IMR-90 (cell line): Measurements from ENCODE around the gene RAPGEF1. TPM values are rescaled to one million over a fixed set of nuclear protein-coding genes. Genes with fewer than 3 reads are reported as not detected.

Experiments
- ATAC-seq: fragments of 200-7000 bp; cut with Tn5 transposase; 2 replicates; pipeline ENCODE4 v1.9.1; 2020; ENCODE audit warnings: low read depth, mild to moderate bottlenecking, moderate library complexity
- BruUV-seq: library from RNA; stranded (reverse); fragments of 400-500 nt; replicated peaks from 2 replicates; lab custom pipeline; 2021; lab: Mats Ljungman, UMichigan
- CTCF ChIA-PET: fragments of 300-600 bp; formaldehyde crosslinking; extraction: SDS; loops from one replicate; lab custom pipeline; 2021; ENCODE audit warnings: antibody characterized with exemption; lab: Yijun Ruan, JAX
- POLR2A ChIA-PET: fragments of 300-600 bp; sonication (Branson Sonifier 250); formaldehyde crosslinking; loops from one replicate; lab custom pipeline; 2022; ENCODE audit warnings: antibody characterized with exemption; ENCODE audit not compliant: unreplicated experiment; lab: Charles Lee
- DNase-seq: peaks from one replicate; pipeline ENCODE4 v3.0.0; 2013
- H2AFZ ChIP-seq: replicated peaks from 2 replicates; pipeline ENCODE3; 2013; ENCODE audit warnings: low read length, mild to moderate bottlenecking; ENCODE audit not compliant: poor library complexity
- H2AK5ac ChIP-seq: 2 replicates; pipeline ENCODE4 v1.6.1; 2013; ENCODE audit warnings: low read depth, low read length, inconsistent platforms
- H2AK9ac ChIP-seq: replicated peaks from 2 replicates; pipeline ENCODE3; 2013; ENCODE audit warnings: mild to moderate bottlenecking, low read depth, low read length, moderate library complexity; ENCODE audit not compliant: poor library complexity
- H2BK120ac ChIP-seq: 2 replicates; pipeline ENCODE4 v1.6.1; 2013; ENCODE audit warnings: low read depth, low read length, inconsistent platforms
- H2BK15ac ChIP-seq: 3 replicates; pipeline ENCODE4 v1.6.1; 2013; ENCODE audit warnings: low read depth, low read length, inconsistent platforms
- H2BK20ac ChIP-seq: 2 replicates; pipeline ENCODE4 v1.6.1; 2013; ENCODE audit warnings: low read depth, mild to moderate bottlenecking, inconsistent platforms, low read length, moderate library complexity
- H2BK5ac ChIP-seq: 2 replicates; pipeline ENCODE4 v1.6.1; 2013; ENCODE audit warnings: mild to moderate bottlenecking, low read depth, low read length, inconsistent platforms; ENCODE audit not compliant: poor library complexity, severe bottlenecking
- H3K14ac ChIP-seq: replicated peaks from 2 replicates; pipeline ENCODE4 v1.6.1; 2013; ENCODE audit warnings: low read depth, low read length, inconsistent platforms
- H3K18ac ChIP-seq: 2 replicates; pipeline ENCODE4 v1.6.1; 2013; ENCODE audit warnings: low read depth, low read length, control low read depth
- H3K23ac ChIP-seq: 2 replicates; pipeline ENCODE4 v1.6.1; 2013; ENCODE audit warnings: low read depth, low read length, inconsistent platforms
- H3K27ac ChIP-seq: 2 replicates; pipeline ENCODE4 v1.5.1; 2013; ENCODE audit warnings: mild to moderate bottlenecking, control low read depth, low read length; ENCODE audit not compliant: insufficient read depth
- H3K27me3 ChIP-seq: 2 replicates; pipeline ENCODE4 v1.6.1; 2013; ENCODE audit warnings: low read length; ENCODE audit not compliant: control insufficient read depth, insufficient read depth
- H3K36me3 ChIP-seq: 2 replicates; pipeline ENCODE4 v1.6.1; 2013; ENCODE audit warnings: low read length, mixed read lengths; ENCODE audit not compliant: control insufficient read depth, insufficient read depth
- H3K4ac ChIP-seq: 2 replicates; pipeline ENCODE4 v1.6.1; 2013; ENCODE audit warnings: low read depth, low read length, inconsistent platforms
- H3K4me1 ChIP-seq: 2 replicates; pipeline ENCODE4 v1.6.1; 2013; ENCODE audit warnings: low read length, mixed read lengths; ENCODE audit not compliant: control insufficient read depth, insufficient read depth
- H3K4me2 ChIP-seq: 2 replicates; pipeline ENCODE4 v1.6.1; 2013; ENCODE audit warnings: low read depth, mild to moderate bottlenecking, control low read depth, low read length, moderate library complexity
- H3K4me3 ChIP-seq: 2 replicates; pipeline ENCODE4 v1.5.1; 2013; ENCODE audit warnings: low read depth, mild to moderate bottlenecking, control low read depth, low read length, moderate library complexity; ENCODE audit not compliant: insufficient read depth
- H3K56ac ChIP-seq: 2 replicates; pipeline ENCODE4 v1.6.1; 2013; ENCODE audit warnings: low read length, inconsistent platforms; ENCODE audit not compliant: insufficient read depth; ENCODE audit errors: extremely low read depth
- H3K79me1 ChIP-seq, 2 experiments: 2 replicates each; pipeline ENCODE4 v1.6.1; 2013; ENCODE audit warnings: low read length in 2 of 2, inconsistent platforms in 1 of 2, low read depth in 1 of 2
- H3K9ac ChIP-seq: 2 replicates; pipeline ENCODE4 v1.6.1; 2013; ENCODE audit warnings: low read depth, low read length, control low read depth
- H3K9me1 ChIP-seq: 2 replicates; pipeline ENCODE4 v1.6.1; 2013; ENCODE audit warnings: low read length, inconsistent platforms; ENCODE audit not compliant: insufficient read depth
- H3K9me3 ChIP-seq: 2 replicates; pipeline ENCODE4 v1.6.1; 2013; ENCODE audit warnings: low read length; ENCODE audit not compliant: control insufficient read depth, insufficient read depth
- H4K20me1 ChIP-seq: 2 replicates; pipeline ENCODE4 v1.6.1; 2013; ENCODE audit warnings: low read length, inconsistent platforms; ENCODE audit not compliant: insufficient read depth
- H4K5ac ChIP-seq: 2 replicates; pipeline ENCODE4 v1.6.1; 2013; ENCODE audit warnings: mild to moderate bottlenecking, low read depth, low read length, control low read depth
- H4K8ac ChIP-seq, 2 experiments: 2 replicates each; pipeline ENCODE4 v1.6.1; 2013; ENCODE audit warnings: low read depth in 2 of 2, low read length in 2 of 2, control low read depth in 1 of 2, inconsistent platforms in 1 of 2
- H4K91ac ChIP-seq: 2 replicates; pipeline ENCODE4 v1.6.1; 2013; ENCODE audit warnings: low read depth, low read length, inconsistent platforms; ENCODE audit not compliant: insufficient read depth
- MAFK ChIP-seq: IDR thresholded peaks from 2 replicates; pipeline ENCODE4 v1.6.1; 2012; ENCODE audit warnings: low read depth, low read length, improper control_type of control experiment
- RAD21 ChIP-seq: IDR thresholded peaks from 2 replicates; pipeline ENCODE4 v1.6.1; 2012; ENCODE audit warnings: low read length, improper control_type of control experiment
- RCOR1 ChIP-seq: IDR thresholded peaks from 2 replicates; pipeline ENCODE4 v1.6.1; 2012; ENCODE audit warnings: mild to moderate bottlenecking, low read length, improper control_type of control experiment; ENCODE audit not compliant: insufficient replicate concordance
- WGBS, 2 experiments: methylation state at CpG; one replicate each; pipeline versions ENCODE4 v1.1.5 to v1.1.7; 2013; ENCODE audit warnings: missing lambda C conversion rate in 2 of 2; ENCODE audit not compliant: insufficient read length in 1 of 2; ENCODE audit errors: extremely low coverage in 2 of 2; 5-methylcytosine and 5-hydroxymethylcytosine counted together
- dilution Hi-C: fragments of 300-500 bp; cut with HindIII; formaldehyde crosslinking; loops from one replicate; pipeline ENCODE4 v1.14.3; 2018; ENCODE audit warnings: low sequenced_read_pairs; ENCODE audit not compliant: unreplicated experiment
- in situ Hi-C: fragments of 300-500 bp; cut with MboI; formaldehyde crosslinking; loops from 3 replicates; pipeline ENCODE4 v1.14.3; 2019; ENCODE audit warnings: low sequenced_read_pairs, inconsistent platforms, mixed read lengths
- intact Hi-C: fragments of 100-400 bp; cut with micrococcal nuclease; formaldehyde crosslinking; loops from 2 replicates; pipeline ENCODE4 v1.10.0; 2022
- polyA plus RNA-seq, 3 experiments: library from polyadenylated mRNA; depleted of rRNA; stranded (reverse); fragments of >200 nt; gene quantifications; 2 replicates each; pipeline ENCODE4 v1.2.3, GENCODE V29; 2012; ENCODE audit warnings: low replicate concordance in 1 of 3
- total RNA-seq: library from RNA; depleted of rRNA; stranded (reverse); fragments of >200 nt; gene quantifications from 2 replicates; pipeline ENCODE4 v1.2.3, GENCODE V29; 2012

RAPGEF1 gene
- total and polyA plus RNA-seq, 2 of the 4 experiments (the other 2 are of a cell fraction) = 13.1 to 22.3 TPM

DNA sequence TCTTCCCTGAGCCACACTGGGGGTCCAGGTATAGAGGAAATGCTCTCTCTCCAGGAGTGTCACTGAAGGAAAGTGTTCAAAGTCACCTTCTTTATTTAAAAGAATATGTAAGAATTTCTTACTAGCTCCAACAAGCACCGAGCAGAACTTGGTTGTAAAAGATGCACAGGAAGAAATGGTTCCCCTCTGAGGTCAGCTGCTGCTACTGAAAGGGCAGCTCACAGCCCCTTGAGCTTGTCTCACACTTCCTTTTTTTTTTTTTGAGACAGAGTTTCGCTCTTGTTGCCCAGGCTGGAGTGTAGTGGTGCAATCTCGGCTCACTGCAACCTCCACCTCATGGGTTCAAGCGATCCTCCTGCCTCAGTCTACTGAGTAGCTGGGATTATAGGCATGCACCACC is 117.4 kb downstream of the RAPGEF1 start:
- Histone ChIP-seq H3K4me2 (no peak overlapping the region), H2BK15ac (no peak overlapping the region), H3K9me1 (peaks cover 29% of the 10 kb centered on the region), H4K8ac (no peak overlapping the region), H3K27ac (no peak overlapping the region), H3K4me3 (no peak overlapping the region), H3K14ac (no peak overlapping the region), H3K79me1 (peaks cover 3 to 8% of the 10 kb centered on the region in 2 experiments; a peak in 1 of 4 replicates), H3K4me1 (peaks cover 8% of the 10 kb centered on the region), H3K18ac (no peak overlapping the region), H2BK20ac (no peak overlapping the region), H4K91ac (no peak overlapping the region), H3K27me3 (no peaks in the 10 kb centered on the region), H2BK120ac (no peak overlapping the region), H2AK5ac (no peak overlapping the region), H4K5ac (no peak overlapping the region), H4K20me1 (0 out of 2 replicates have a peak, but pooled peaks cover 5% of the 10 kb centered on the region), H2AK9ac (no peak overlapping the region), H3K56ac (no peak overlapping the region), H3K4ac (no peak overlapping the region), H3K36me3 (peaks cover 51% of the 10 kb centered on the region), H3K9me3 (no peaks in the 10 kb centered on the region), H2BK5ac (no peak overlapping the region), H3K9ac (no peak overlapping the region), H3K23ac (no peak overlapping the region), H2AFZ (no peak overlapping the region)
- DNase-seq (no peak), ATAC-seq (no peak)
- in situ Hi-C loops (no loop called here), dilution Hi-C loops (no loop called here), intact Hi-C loops (no loop called here)
- no peak for TF ChIP-seq RCOR1
- TF ChIP-seq RAD21 = no peak
- no peak for TF ChIP-seq MAFK
- WGBS, 2 experiments = no CpG with 5 or more reads among the region's 4 CpGs
- ChIA-PET POLR2A (no interaction called here), CTCF (interaction anchor here (1.4 kb wide), 1 partner anchor 12 kb away, joined by 3 read pairs; no protein-coding TSS in a partner anchor)
- BruUV-seq = no TSS peak
